MM.1S (cell line): Measurements from ENCODE around the gene SPG21.

Experiments used
- DNase-seq: peaks from one replicate; pipeline ENCODE4 v3.0.0-alpha.2; 2015
- H2AFZ ChIP-seq: fragments of 300-600 bp; sonication (generic); 2 replicates; pipeline ENCODE4 v1.6.0; 2016; ENCODE audit warnings: antibody characterized with exemption, low read length
- H3F3A ChIP-seq: fragments of 300-600 bp; sonication (generic); 2 replicates; pipeline ENCODE4 v1.6.1; 2016; ENCODE audit warnings: mild to moderate bottlenecking, antibody characterized with exemption, low read length, moderate library complexity, mixed read lengths; ENCODE audit not compliant: insufficient read depth
- H3K27ac ChIP-seq: fragments of 300-600 bp; sonication (generic); 2 replicates; pipeline ENCODE4 v1.5.1; 2016; ENCODE audit warnings: mild to moderate bottlenecking, low read length
- H3K27me3 ChIP-seq: fragments of 300-600 bp; sonication (generic); replicated peaks from 2 replicates; pipeline ENCODE4 v1.6.0; 2016; ENCODE audit warnings: low read length; ENCODE audit not compliant: insufficient read depth
- H3K36me3 ChIP-seq: fragments of 300-600 bp; sonication (generic); replicated peaks from 2 replicates; pipeline ENCODE4 v1.6.1; 2016; ENCODE audit warnings: mild to moderate bottlenecking, low read length, mixed read lengths; ENCODE audit not compliant: insufficient read depth
- H3K4me1 ChIP-seq: fragments of 300-600 bp; sonication (generic); 2 replicates; pipeline ENCODE4 v1.6.1; 2016; ENCODE audit warnings: low read length, mixed read lengths
- H3K4me2 ChIP-seq: fragments of 300-600 bp; sonication (generic); 2 replicates; pipeline ENCODE4 v1.6.0; 2016; ENCODE audit warnings: low read depth, low read length
- H3K4me3 ChIP-seq: fragments of 300-600 bp; sonication (generic); 2 replicates; pipeline ENCODE4 v1.5.1; 2016; ENCODE audit warnings: low read length, mixed read lengths
- H3K79me2 ChIP-seq: fragments of 300-600 bp; sonication (generic); 2 replicates; pipeline ENCODE4 v1.6.1; 2016; ENCODE audit warnings: mixed run types, low read length, mixed read lengths
- H3K9ac ChIP-seq: fragments of 300-600 bp; sonication (generic); 2 replicates; pipeline ENCODE4 v1.6.1; 2016; ENCODE audit warnings: low read length, mixed read lengths
- H3K9me2 ChIP-seq: fragments of 300-600 bp; sonication (generic); replicated peaks from 2 replicates; pipeline ENCODE4 v1.6.1; 2016; ENCODE audit warnings: mild to moderate bottlenecking, low read length, mixed read lengths; ENCODE audit not compliant: insufficient read depth
- H3K9me3 ChIP-seq: fragments of 300-600 bp; sonication (generic); replicated peaks from 2 replicates; pipeline ENCODE4 v1.6.1; 2016; ENCODE audit warnings: mild to moderate bottlenecking, low read length, mixed read lengths; ENCODE audit not compliant: insufficient read depth
- H4K20me1 ChIP-seq: fragments of 300-600 bp; sonication (generic); 2 replicates; pipeline ENCODE4 v1.6.1; 2016; ENCODE audit warnings: mild to moderate bottlenecking, low read length, moderate library complexity, mixed read lengths; ENCODE audit not compliant: insufficient read depth
- CTCF ChIP-seq: fragments of 300-600 bp; sonication (generic); IDR thresholded peaks from 2 replicates; pipeline ENCODE4 v1.5.1; 2016; ENCODE audit warnings: antibody characterized with exemption, low read length, mixed read lengths
- EZH2 ChIP-seq: fragments of 300-600 bp; sonication (generic); optimal IDR thresholded peaks from 2 replicates; pipeline ENCODE3; 2017; ENCODE audit warnings: low read depth, mild to moderate bottlenecking, antibody characterized with exemption, low read length, mixed read lengths
- EZH2phosphoT487 ChIP-seq: fragments of 300-600 bp; sonication (generic); IDR thresholded peaks from 2 replicates; pipeline ENCODE4 v1.6.1; 2018; ENCODE audit warnings: antibody characterized with exemption, low read length

Gene SPG21

GRCh38 chr15:65029736-65030208 is 40.1 kb upstream of the SPG21 start:
- H3K27ac ChIP-seq = no peak overlapping the region
- TF ChIP-seq EZH2phosphoT487 = no peak
- TF ChIP-seq EZH2 = no peak
- TF ChIP-seq CTCF = no peak
- no peaks in the 10 kb centered on the region for H4K20me1 ChIP-seq
- no peak for DNase-seq
- no peak overlapping the region for H2AFZ ChIP-seq
- no peak overlapping the region for H3K9ac ChIP-seq
- no peaks in the 10 kb centered on the region for H3K36me3 ChIP-seq
- no peak overlapping the region for H3K4me2 ChIP-seq
- 0 out of 2 replicates have a peak, but pooled peaks cover 12% of the 10 kb centered on the region for H3K4me1 ChIP-seq
- no peaks in the 10 kb centered on the region for H3F3A ChIP-seq
- H3K4me3 ChIP-seq = peak overlapping the region; percentile 87; the same call in 1 of the 2 replicates
- H3K79me2 ChIP-seq = peaks cover 17% of the 10 kb centered on the region
- no peaks in the 10 kb centered on the region for H3K27me3 ChIP-seq
- H3K9me3 ChIP-seq = no peaks in the 10 kb centered on the region
- H3K9me2 ChIP-seq = no peaks in the 10 kb centered on the region

- peak within 1 kb of the TSS; percentile 87 for H3K4me3 ChIP-seq
- H3K9me3 ChIP-seq = no peaks in the 10 kb centered on the region
- H3K4me2 ChIP-seq = peak within 1 kb of the TSS; percentile 78
- peak within 1 kb of the TSS; percentile 81 for H2AFZ ChIP-seq
- peak within 1 kb of the TSS; percentile 75 for H3K9ac ChIP-seq
- H3K36me3 ChIP-seq = no peaks in the 10 kb centered on the region
- no peaks in the 10 kb centered on the region for H3K9me2 ChIP-seq
- no peak for TF ChIP-seq EZH2phosphoT487
- TF ChIP-seq CTCF = peak; percentile 15; the same call in 1 of the 2 replicates
- TF ChIP-seq EZH2 = no peak
- H3K27ac ChIP-seq = no peak within 1 kb of the TSS
- H3K27me3 ChIP-seq = no peaks in the 10 kb centered on the region
- H3K79me2 ChIP-seq = peaks cover 17% of the 10 kb centered on the region
- no peaks in the 10 kb centered on the region for H4K20me1 ChIP-seq
- H3F3A ChIP-seq = no peaks in the 10 kb centered on the region
- DNase-seq = peak; percentile 88
- 0 out of 2 replicates have a peak, but pooled peaks cover 12% of the 10 kb centered on the region for H3K4me1 ChIP-seq
These were observed 39.4 kb upstream of the SPG21 start, which contains the start of gene MTFMT for GRCh38 chr15:65028921-65029735. Gene MTFMT (minus strand): TSS chr15:65029639. CDS start chr15:65029613, 26 bp downstream.

GRCh38 chr15:65028338-65028737 is 38.6 kb upstream of the SPG21 start:
- no peaks in the 10 kb centered on the region for H3F3A ChIP-seq
- H3K9me2 ChIP-seq = no peaks in the 10 kb centered on the region
- peak overlapping the region; percentile 78 for H3K4me2 ChIP-seq
- H3K4me1 ChIP-seq = 0 out of 2 replicates have a peak, but pooled peaks cover 10% of the 10 kb centered on the region
- H3K4me3 ChIP-seq = peak overlapping the region; percentile 87
- H3K9me3 ChIP-seq = no peaks in the 10 kb centered on the region
- H2AFZ ChIP-seq = no peak overlapping the region
- TF ChIP-seq EZH2phosphoT487 (no peak), CTCF (no peak), EZH2 (no peak)
- H3K27me3 ChIP-seq = no peaks in the 10 kb centered on the region
- no peak for DNase-seq
- H3K9ac ChIP-seq = peak overlapping the region; percentile 75; the same call in 1 of the 2 replicates
- H3K79me2 ChIP-seq = peaks cover 17% of the 10 kb centered on the region
- H3K27ac ChIP-seq = no peak overlapping the region
- no peaks in the 10 kb centered on the region for H3K36me3 ChIP-seq
- no peaks in the 10 kb centered on the region for H4K20me1 ChIP-seq
